Thyroid gland (tissue), 4 donors: ENCODE results near the gene KIF11. TPM values are rescaled to one million over a fixed set of nuclear protein-coding genes. Genes with fewer than 3 reads are reported as not detected.
A peak's percentile ranks its signal among the peaks of the same experiment; 100 is the strongest.

ENCODE experiments used
- DNase-seq, 2 donors: peaks; one replicate each; pipeline ENCODE4 v3.0.0-alpha.2; 2019
- H3K27ac ChIP-seq, 3 donors: fragments of 200-600 bp; sonication (generic); 1 replicate in 2 of 3; 2 replicates in 1 of 3; pipeline ENCODE4 v1.5.1; 2016 to 2019; ENCODE audit warnings: mild to moderate bottlenecking in 1 of 3, moderate library complexity in 1 of 3
- H3K27me3 ChIP-seq: fragments of 200-600 bp; sonication (generic); one replicate; pipeline ENCODE4 v1.5.1; 2019
- H3K36me3 ChIP-seq, 2 donors: fragments of 200-600 bp; sonication (generic); one replicate each; pipeline ENCODE4 v1.5.1; 2016 to 2019
- H3K4me1 ChIP-seq, 2 donors: fragments of 200-600 bp; sonication (generic); one replicate each; pipeline ENCODE4 v1.5.1; 2017 to 2019
- H3K4me3 ChIP-seq, 3 donors: fragments of 200-600 bp; sonication (generic); replicated peaks in 1 of 3; 1 replicate in 2 of 3; 2 replicates in 1 of 3; pipeline ENCODE4 v1.5.1; 2016; ENCODE audit warnings: mild to moderate bottlenecking in 1 of 3
- H3K9me3 ChIP-seq: fragments of 200-600 bp; sonication (generic); one replicate; pipeline ENCODE4 v1.5.1; 2017
- POLR2A ChIP-seq, 2 donors: fragments of 450-650 bp; IDR thresholded peaks; one replicate each; pipeline ENCODE4 v1.6.1; 2017; ENCODE audit warnings: antibody characterized with exemption in 2 of 2, mild to moderate bottlenecking in 2 of 2, moderate library complexity in 1 of 2
- WGBS, 2 donors: methylation state at CpG; one replicate each; pipeline ENCODE4 v1.1.5; 2017; 5-methylcytosine and 5-hydroxymethylcytosine counted together
- intact Hi-C: fragments of 100-400 bp; cut with DNase I; formaldehyde crosslinking; loops from one replicate; pipeline ENCODE4 v1.15.1; 2023
- total RNA-seq, 4 donors: library from RNA; depleted of rRNA; stranded (reverse); fragments of >200 nt; gene quantifications; one replicate each; pipeline ENCODE4 v1.2.3, GENCODE V29; 2016
- TF ChIP-seq, protein P1 (sequence below), 6 experiments: fragments of 200-600 bp in 3 of 6; fragments of 450-650 bp in 3 of 6; sonication (generic) in 3 of 6; IDR thresholded peaks; one replicate each; pipeline ENCODE4 v1.5.1; 2016 to 2019; ENCODE audit warnings: antibody characterized with exemption in 6 of 6, mild to moderate bottlenecking in 2 of 6, inconsistent platforms in 1 of 6, moderate library complexity in 1 of 6

The KIF11 gene
- total RNA-seq, 4 donors from 2014 or later, result 0.67 to 1.5 (median 1.1) TPM

DNA sequence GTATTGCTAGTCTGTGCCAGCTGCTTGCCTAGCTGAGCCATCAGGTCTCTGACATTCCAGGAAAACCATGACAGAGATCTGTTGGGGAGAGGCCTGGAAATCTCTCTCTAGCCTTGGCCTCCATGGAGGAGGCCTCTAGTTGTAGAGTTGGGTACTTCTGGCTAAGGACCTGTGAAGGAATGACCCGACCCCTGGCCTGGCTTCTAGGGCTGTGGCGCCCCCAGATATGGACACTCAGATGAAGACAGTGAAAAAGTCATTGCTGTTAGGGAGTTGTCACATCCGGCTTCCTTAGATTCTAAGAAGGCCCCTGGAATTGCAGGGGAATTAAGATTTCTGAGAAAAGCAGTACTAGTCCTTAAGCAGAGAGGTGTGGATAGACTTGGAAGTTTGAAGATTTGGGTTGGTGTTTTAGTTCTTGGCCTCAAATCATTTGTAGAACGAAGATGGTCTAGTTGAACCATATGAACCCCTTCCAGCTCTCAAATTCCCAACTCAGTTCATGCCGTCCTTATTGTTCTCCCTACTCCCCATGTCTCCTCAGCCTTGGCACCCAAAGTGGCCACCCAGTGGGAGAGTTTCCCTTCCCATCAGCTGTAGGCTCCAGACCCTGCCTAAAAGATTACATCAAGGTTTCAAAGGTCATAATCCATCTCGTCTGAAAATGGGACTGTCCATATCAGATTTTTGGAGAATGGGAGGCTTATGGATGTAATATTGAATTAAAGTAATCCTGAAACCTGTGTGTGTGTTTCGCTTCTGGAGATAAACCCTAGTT, 103.9 kb downstream of the KIF11 start:
- Histone ChIP-seq H3K27me3 (no peaks in the 10 kb centered on the region), H3K27ac (peak overlapping the region; percentile 99 to 100 (median 99)), H3K4me1 (peaks cover 40 to 43% of the 10 kb centered on the region in 2 donors), H3K36me3 (peaks cover 7 to 8% of the 10 kb centered on the region in 2 donors), H3K4me3 (no peak overlapping the region), H3K9me3 (no peaks in the 10 kb centered on the region)
- TF ChIP-seq, protein P1, sequence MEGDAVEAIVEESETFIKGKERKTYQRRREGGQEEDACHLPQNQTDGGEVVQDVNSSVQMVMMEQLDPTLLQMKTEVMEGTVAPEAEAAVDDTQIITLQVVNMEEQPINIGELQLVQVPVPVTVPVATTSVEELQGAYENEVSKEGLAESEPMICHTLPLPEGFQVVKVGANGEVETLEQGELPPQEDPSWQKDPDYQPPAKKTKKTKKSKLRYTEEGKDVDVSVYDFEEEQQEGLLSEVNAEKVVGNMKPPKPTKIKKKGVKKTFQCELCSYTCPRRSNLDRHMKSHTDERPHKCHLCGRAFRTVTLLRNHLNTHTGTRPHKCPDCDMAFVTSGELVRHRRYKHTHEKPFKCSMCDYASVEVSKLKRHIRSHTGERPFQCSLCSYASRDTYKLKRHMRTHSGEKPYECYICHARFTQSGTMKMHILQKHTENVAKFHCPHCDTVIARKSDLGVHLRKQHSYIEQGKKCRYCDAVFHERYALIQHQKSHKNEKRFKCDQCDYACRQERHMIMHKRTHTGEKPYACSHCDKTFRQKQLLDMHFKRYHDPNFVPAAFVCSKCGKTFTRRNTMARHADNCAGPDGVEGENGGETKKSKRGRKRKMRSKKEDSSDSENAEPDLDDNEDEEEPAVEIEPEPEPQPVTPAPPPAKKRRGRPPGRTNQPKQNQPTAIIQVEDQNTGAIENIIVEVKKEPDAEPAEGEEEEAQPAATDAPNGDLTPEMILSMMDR (IDR thresholded peaks at IDR 0.05), result no peak
- TF ChIP-seq POLR2A (IDR thresholded peaks at IDR 0.05), result no peak
- DNase-seq, result no peak
- WGBS, 2 donors, result 54 to 67% methylated on average over 7 of the region's 7 CpGs
- intact Hi-C loops, result no loop called here

DNA sequence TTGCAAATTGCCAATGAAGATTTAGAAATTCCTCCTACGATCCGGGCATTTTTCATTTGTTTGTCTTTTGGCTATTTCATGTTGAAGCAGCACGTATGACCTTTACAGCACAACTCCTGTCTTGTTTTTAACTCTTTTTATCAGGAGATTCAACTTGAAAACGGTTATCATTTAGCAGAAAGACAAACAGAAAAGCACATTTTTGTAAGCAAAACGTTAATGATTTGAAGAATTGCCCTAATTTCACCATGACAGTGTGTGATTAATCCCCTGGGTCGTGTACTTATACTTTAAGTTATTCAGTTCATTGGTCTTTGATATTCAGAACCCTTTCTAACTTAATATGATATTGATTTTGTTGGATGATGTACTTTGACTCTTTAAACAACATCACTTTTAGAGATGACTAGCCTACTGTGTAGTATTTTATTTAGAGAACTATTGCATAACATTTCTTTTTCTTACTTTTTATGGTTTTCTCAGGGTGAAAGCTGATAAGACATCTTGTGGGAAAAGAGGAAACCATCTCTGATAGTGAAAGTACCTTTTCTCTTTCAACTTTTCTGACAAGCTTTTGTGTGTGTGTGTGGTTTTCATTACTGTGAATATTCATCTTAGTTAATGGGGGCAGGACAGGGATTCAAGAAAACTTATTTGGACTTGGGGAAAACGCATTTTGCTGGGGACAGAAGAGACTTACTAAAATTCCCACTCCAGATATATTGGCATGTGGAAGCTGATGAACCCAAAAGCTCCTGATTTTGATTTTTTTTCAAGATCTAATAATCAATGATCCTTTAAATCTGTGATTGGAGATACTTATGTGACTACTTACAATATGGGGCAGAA, 105.0 kb downstream of the KIF11 start:
- peaks cover 0 to 4% of the 10 kb centered on the region in 2 donors for H3K36me3 ChIP-seq
- intact Hi-C loops, result no loop called here
- H3K4me1 ChIP-seq, result peaks cover 42 to 44% of the 10 kb centered on the region in 2 donors
- H3K9me3 ChIP-seq, result no peaks in the 10 kb centered on the region
- H3K4me3 ChIP-seq, result no peak overlapping the region
- 33 to 40% methylated on average over 7 of the region's 7 CpGs for WGBS, 2 donors
- TF ChIP-seq POLR2A (IDR thresholded peaks at IDR 0.05), result no peak
- TF ChIP-seq, protein P1 (IDR thresholded peaks at IDR 0.05), result no peak
- no peaks in the 10 kb centered on the region for H3K27me3 ChIP-seq
- H3K27ac ChIP-seq, result peak overlapping the region; percentile 99 to 100 (median 99)
- no peak for DNase-seq

DNA sequence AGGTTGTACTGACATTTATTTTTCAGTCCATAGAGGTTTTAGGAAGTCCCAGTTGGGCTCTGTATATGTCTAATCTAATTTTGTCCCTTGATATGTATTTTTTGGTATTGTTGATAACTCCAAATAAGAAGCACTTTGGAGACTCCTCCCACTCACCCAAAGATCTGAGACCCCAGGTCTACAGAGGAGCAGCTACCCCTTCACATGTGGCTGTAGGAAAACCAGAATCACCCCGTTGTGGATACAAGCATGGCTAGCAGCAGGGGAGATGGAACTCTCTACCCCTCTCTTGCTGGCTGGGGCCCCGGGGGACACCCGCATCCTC, 106.2 kb downstream of the KIF11 start:
- intact Hi-C loops, result no loop called here
- WGBS, 2 donors, result 20 to 23% methylated on average over 1 of the region's 3 CpGs

DNA sequence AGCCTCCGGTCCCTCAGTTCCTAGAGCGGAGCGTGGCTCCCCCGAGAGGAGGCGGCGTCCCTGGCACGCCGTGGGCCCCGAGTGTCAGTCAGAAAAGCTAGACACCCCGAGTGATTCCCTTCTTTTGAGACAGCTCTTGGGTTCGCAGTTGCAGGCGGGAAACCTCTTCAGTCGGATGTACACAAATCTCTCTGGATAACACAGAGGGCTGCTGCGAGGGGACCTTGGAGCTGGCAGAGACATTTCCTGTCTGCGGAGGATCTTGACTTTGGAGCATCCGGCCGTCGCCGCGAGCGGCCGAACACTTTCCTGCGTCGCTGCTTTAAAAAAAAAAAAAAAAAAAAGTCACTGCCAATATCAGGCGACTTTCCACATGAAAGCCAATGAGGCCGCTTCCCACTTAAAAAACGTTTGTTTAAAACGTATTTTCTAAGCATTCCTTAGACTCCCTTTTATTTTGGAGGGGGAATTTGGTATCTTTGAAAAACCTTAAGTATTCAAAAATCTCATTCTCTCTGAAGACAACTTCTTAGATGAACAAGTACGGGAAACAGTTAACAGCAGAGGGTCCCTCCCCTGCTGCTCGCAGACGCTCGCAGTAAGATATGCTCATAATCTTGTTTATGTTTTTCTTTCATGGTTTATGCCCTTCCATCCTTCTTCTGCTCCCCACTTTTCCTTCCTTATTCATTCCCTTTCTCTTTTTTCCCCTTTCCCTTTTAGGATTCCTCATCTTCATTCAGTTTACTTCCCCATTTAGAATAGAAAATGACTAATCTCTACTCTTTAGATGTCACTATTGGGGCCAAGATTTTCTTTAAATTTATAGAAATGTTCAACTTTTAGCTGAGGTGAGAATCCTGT, 106.8 kb downstream of the KIF11 start:
- peak; percentile 68 to 71 for DNase-seq
- Histone ChIP-seq H3K27ac (peak overlapping the region; percentile 99 to 100 (median 99)), H3K27me3 (no peaks in the 10 kb centered on the region), H3K9me3 (no peaks in the 10 kb centered on the region), H3K4me3 (peak overlapping the region in 2 of 3 donors; percentile 7 to 15), H3K36me3 (no peaks in the 10 kb centered on the region), H3K4me1 (peaks cover 42 to 44% of the 10 kb centered on the region in 2 donors)
- intact Hi-C loops, result no loop called here
- 1% methylated on average over 22 to 27 of the region's 32 CpGs for WGBS, 2 donors
- TF ChIP-seq, protein P1 (IDR thresholded peaks at IDR 0.05), result no peak
- peak in 1 of 2 donors; percentile 64 for TF ChIP-seq POLR2A (IDR thresholded peaks at IDR 0.05)

More for the DNA sequence above, 106.2 kb downstream of the KIF11 start:
- peak overlapping the region; percentile 99 to 100 (median 99) for H3K27ac ChIP-seq
- H3K9me3 ChIP-seq, result no peaks in the 10 kb centered on the region
- TF ChIP-seq, protein P1 (IDR thresholded peaks at IDR 0.05), result no peak
- no peak for TF ChIP-seq POLR2A (IDR thresholded peaks at IDR 0.05)
- H3K4me3 ChIP-seq, result peak overlapping the region in 2 of 3 donors; percentile 7 to 11
- no peak for DNase-seq
- H3K36me3 ChIP-seq, result peaks cover 0 to 4% of the 10 kb centered on the region in 2 donors
- no peaks in the 10 kb centered on the region for H3K27me3 ChIP-seq
- H3K4me1 ChIP-seq, result peaks cover 44 to 45% of the 10 kb centered on the region in 2 donors
